IMR-90 (cell line): ENCODE results near the gene ISLR2. TPM values are rescaled to one million over a fixed set of nuclear protein-coding genes. Genes with fewer than 3 reads are reported as not detected.

Experiments
- ATAC-seq: fragments of 200-7000 bp; cut with Tn5 transposase; 2 replicates; pipeline ENCODE4 v1.9.1; 2020; ENCODE audit warnings: low read depth, mild to moderate bottlenecking, moderate library complexity
- BruUV-seq: library from RNA; stranded (reverse); fragments of 400-500 nt; replicated peaks from 2 replicates; lab custom pipeline; 2021; lab: Mats Ljungman, UMichigan
- CTCF ChIA-PET: fragments of 300-600 bp; formaldehyde crosslinking; extraction: SDS; loops from one replicate; lab custom pipeline; 2021; ENCODE audit warnings: antibody characterized with exemption; lab: Yijun Ruan, JAX
- POLR2A ChIA-PET: fragments of 300-600 bp; sonication (Branson Sonifier 250); formaldehyde crosslinking; loops from one replicate; lab custom pipeline; 2022; ENCODE audit warnings: antibody characterized with exemption; ENCODE audit not compliant: unreplicated experiment; lab: Charles Lee
- DNase-seq: peaks from one replicate; pipeline ENCODE4 v3.0.0; 2013
- H2AFZ ChIP-seq: replicated peaks from 2 replicates; pipeline ENCODE3; 2013; ENCODE audit warnings: low read length, mild to moderate bottlenecking; ENCODE audit not compliant: poor library complexity
- H2AK5ac ChIP-seq: 2 replicates; pipeline ENCODE4 v1.6.1; 2013; ENCODE audit warnings: low read depth, low read length, inconsistent platforms
- H2AK9ac ChIP-seq: replicated peaks from 2 replicates; pipeline ENCODE3; 2013; ENCODE audit warnings: mild to moderate bottlenecking, low read depth, low read length, moderate library complexity; ENCODE audit not compliant: poor library complexity
- H2BK120ac ChIP-seq: 2 replicates; pipeline ENCODE4 v1.6.1; 2013; ENCODE audit warnings: low read depth, low read length, inconsistent platforms
- H2BK15ac ChIP-seq: 3 replicates; pipeline ENCODE4 v1.6.1; 2013; ENCODE audit warnings: low read depth, low read length, inconsistent platforms
- H2BK20ac ChIP-seq: 2 replicates; pipeline ENCODE4 v1.6.1; 2013; ENCODE audit warnings: low read depth, mild to moderate bottlenecking, inconsistent platforms, low read length, moderate library complexity
- H2BK5ac ChIP-seq: 2 replicates; pipeline ENCODE4 v1.6.1; 2013; ENCODE audit warnings: mild to moderate bottlenecking, low read depth, low read length, inconsistent platforms; ENCODE audit not compliant: poor library complexity, severe bottlenecking
- H3K14ac ChIP-seq: replicated peaks from 2 replicates; pipeline ENCODE4 v1.6.1; 2013; ENCODE audit warnings: low read depth, low read length, inconsistent platforms
- H3K18ac ChIP-seq: 2 replicates; pipeline ENCODE4 v1.6.1; 2013; ENCODE audit warnings: low read depth, low read length, control low read depth
- H3K23ac ChIP-seq: 2 replicates; pipeline ENCODE4 v1.6.1; 2013; ENCODE audit warnings: low read depth, low read length, inconsistent platforms
- H3K27ac ChIP-seq: 2 replicates; pipeline ENCODE4 v1.5.1; 2013; ENCODE audit warnings: mild to moderate bottlenecking, control low read depth, low read length; ENCODE audit not compliant: insufficient read depth
- H3K27me3 ChIP-seq: 2 replicates; pipeline ENCODE4 v1.6.1; 2013; ENCODE audit warnings: low read length; ENCODE audit not compliant: control insufficient read depth, insufficient read depth
- H3K36me3 ChIP-seq: 2 replicates; pipeline ENCODE4 v1.6.1; 2013; ENCODE audit warnings: low read length, mixed read lengths; ENCODE audit not compliant: control insufficient read depth, insufficient read depth
- H3K4ac ChIP-seq: 2 replicates; pipeline ENCODE4 v1.6.1; 2013; ENCODE audit warnings: low read depth, low read length, inconsistent platforms
- H3K4me1 ChIP-seq: 2 replicates; pipeline ENCODE4 v1.6.1; 2013; ENCODE audit warnings: low read length, mixed read lengths; ENCODE audit not compliant: control insufficient read depth, insufficient read depth
- H3K4me2 ChIP-seq: 2 replicates; pipeline ENCODE4 v1.6.1; 2013; ENCODE audit warnings: low read depth, mild to moderate bottlenecking, control low read depth, low read length, moderate library complexity
- H3K4me3 ChIP-seq: 2 replicates; pipeline ENCODE4 v1.5.1; 2013; ENCODE audit warnings: low read depth, mild to moderate bottlenecking, control low read depth, low read length, moderate library complexity; ENCODE audit not compliant: insufficient read depth
- H3K56ac ChIP-seq: 2 replicates; pipeline ENCODE4 v1.6.1; 2013; ENCODE audit warnings: low read length, inconsistent platforms; ENCODE audit not compliant: insufficient read depth; ENCODE audit errors: extremely low read depth
- H3K79me1 ChIP-seq, 2 experiments: 2 replicates each; pipeline ENCODE4 v1.6.1; 2013; ENCODE audit warnings: low read length in 2 of 2, inconsistent platforms in 1 of 2, low read depth in 1 of 2
- H3K9ac ChIP-seq: 2 replicates; pipeline ENCODE4 v1.6.1; 2013; ENCODE audit warnings: low read depth, low read length, control low read depth
- H3K9me1 ChIP-seq: 2 replicates; pipeline ENCODE4 v1.6.1; 2013; ENCODE audit warnings: low read length, inconsistent platforms; ENCODE audit not compliant: insufficient read depth
- H3K9me3 ChIP-seq: 2 replicates; pipeline ENCODE4 v1.6.1; 2013; ENCODE audit warnings: low read length; ENCODE audit not compliant: control insufficient read depth, insufficient read depth
- H4K20me1 ChIP-seq: 2 replicates; pipeline ENCODE4 v1.6.1; 2013; ENCODE audit warnings: low read length, inconsistent platforms; ENCODE audit not compliant: insufficient read depth
- H4K5ac ChIP-seq: 2 replicates; pipeline ENCODE4 v1.6.1; 2013; ENCODE audit warnings: mild to moderate bottlenecking, low read depth, low read length, control low read depth
- H4K8ac ChIP-seq, 2 experiments: 2 replicates each; pipeline ENCODE4 v1.6.1; 2013; ENCODE audit warnings: low read depth in 2 of 2, low read length in 2 of 2, control low read depth in 1 of 2, inconsistent platforms in 1 of 2
- H4K91ac ChIP-seq: 2 replicates; pipeline ENCODE4 v1.6.1; 2013; ENCODE audit warnings: low read depth, low read length, inconsistent platforms; ENCODE audit not compliant: insufficient read depth
- BHLHE40 ChIP-seq: fragments of 150-350 bp; IDR thresholded peaks from 2 replicates; pipeline ENCODE4 v1.6.1; 2016; ENCODE audit warnings: mild to moderate bottlenecking, low read depth, low read length
- CEBPB ChIP-seq: IDR thresholded peaks from 2 replicates; pipeline ENCODE4 v1.6.1; 2012; ENCODE audit warnings: low read depth, low read length, improper control_type of control experiment
- FOS ChIP-seq: fragments of 150-350 bp; IDR thresholded peaks from 2 replicates; pipeline ENCODE4 v1.6.1; 2016; ENCODE audit warnings: low read depth, low read length
- MAZ ChIP-seq: IDR thresholded peaks from 2 replicates; pipeline ENCODE4 v1.6.1; 2012; ENCODE audit warnings: low read depth, mild to moderate bottlenecking, low read length, improper control_type of control experiment, moderate library complexity, borderline replicate concordance
- MXI1 ChIP-seq: IDR thresholded peaks from 2 replicates; pipeline ENCODE4 v1.6.1; 2012; ENCODE audit warnings: low read depth, mild to moderate bottlenecking, low read length, moderate library complexity, borderline replicate concordance
- NFE2L2 ChIP-seq: fragments of 150-350 bp; IDR thresholded peaks from 2 replicates; pipeline ENCODE4 v1.6.1; 2016; ENCODE audit warnings: low read depth, mild to moderate bottlenecking, low read length
- POLR2A ChIP-seq: IDR thresholded peaks from 2 replicates; pipeline ENCODE4 v1.6.1; 2012; ENCODE audit warnings: mild to moderate bottlenecking, low read depth, low read length
- RAD21 ChIP-seq: IDR thresholded peaks from 2 replicates; pipeline ENCODE4 v1.6.1; 2012; ENCODE audit warnings: low read length, improper control_type of control experiment
- RCOR1 ChIP-seq: IDR thresholded peaks from 2 replicates; pipeline ENCODE4 v1.6.1; 2012; ENCODE audit warnings: mild to moderate bottlenecking, low read length, improper control_type of control experiment; ENCODE audit not compliant: insufficient replicate concordance
- SMC3 ChIP-seq: fragments of 150-350 bp; IDR thresholded peaks from 2 replicates; pipeline ENCODE4 v1.6.1; 2016; ENCODE audit warnings: low read depth, mild to moderate bottlenecking, antibody characterized with exemption, low read length, moderate library complexity
- WGBS, 2 experiments: methylation state at CpG; one replicate each; pipeline versions ENCODE4 v1.1.5 to v1.1.7; 2013; ENCODE audit warnings: missing lambda C conversion rate in 2 of 2; ENCODE audit not compliant: insufficient read length in 1 of 2; ENCODE audit errors: extremely low coverage in 2 of 2; 5-methylcytosine and 5-hydroxymethylcytosine counted together
- dilution Hi-C: fragments of 300-500 bp; cut with HindIII; formaldehyde crosslinking; loops from one replicate; pipeline ENCODE4 v1.14.3; 2018; ENCODE audit warnings: low sequenced_read_pairs; ENCODE audit not compliant: unreplicated experiment
- in situ Hi-C: fragments of 300-500 bp; cut with MboI; formaldehyde crosslinking; loops from 3 replicates; pipeline ENCODE4 v1.14.3; 2019; ENCODE audit warnings: low sequenced_read_pairs, inconsistent platforms, mixed read lengths
- intact Hi-C: fragments of 100-400 bp; cut with micrococcal nuclease; formaldehyde crosslinking; loops from 2 replicates; pipeline ENCODE4 v1.10.0; 2022
- polyA plus RNA-seq, 3 experiments: library from polyadenylated mRNA; depleted of rRNA; stranded (reverse); fragments of >200 nt; gene quantifications; 2 replicates each; pipeline ENCODE4 v1.2.3, GENCODE V29; 2012; ENCODE audit warnings: low replicate concordance in 1 of 3
- total RNA-seq: library from RNA; depleted of rRNA; stranded (reverse); fragments of >200 nt; gene quantifications from 2 replicates; pipeline ENCODE4 v1.2.3, GENCODE V29; 2012
- TF ChIP-seq, protein P1 (sequence below): fragments of 150-350 bp; IDR thresholded peaks from 2 replicates; pipeline ENCODE4 v1.6.1; 2016; ENCODE audit warnings: low read depth, mild to moderate bottlenecking, low read length, moderate library complexity, borderline replicate concordance
- TF ChIP-seq, protein P2 (sequence below): conservative IDR thresholded peaks from 2 replicates; pipeline ENCODE4 v1.5.1; 2012; ENCODE audit warnings: mild to moderate bottlenecking, low read depth, low read length, improper control_type of control experiment
- TF ChIP-seq, protein P3 (sequence below): fragments of 150-350 bp; IDR thresholded peaks from 2 replicates; pipeline ENCODE4 v1.6.1; 2017; ENCODE audit warnings: mild to moderate bottlenecking, antibody characterized with exemption, low read length, low read depth

Gene ISLR2
- total and polyA plus RNA-seq, 2 of the 4 experiments (the other 2 are of a cell fraction), result not detected

DNA sequence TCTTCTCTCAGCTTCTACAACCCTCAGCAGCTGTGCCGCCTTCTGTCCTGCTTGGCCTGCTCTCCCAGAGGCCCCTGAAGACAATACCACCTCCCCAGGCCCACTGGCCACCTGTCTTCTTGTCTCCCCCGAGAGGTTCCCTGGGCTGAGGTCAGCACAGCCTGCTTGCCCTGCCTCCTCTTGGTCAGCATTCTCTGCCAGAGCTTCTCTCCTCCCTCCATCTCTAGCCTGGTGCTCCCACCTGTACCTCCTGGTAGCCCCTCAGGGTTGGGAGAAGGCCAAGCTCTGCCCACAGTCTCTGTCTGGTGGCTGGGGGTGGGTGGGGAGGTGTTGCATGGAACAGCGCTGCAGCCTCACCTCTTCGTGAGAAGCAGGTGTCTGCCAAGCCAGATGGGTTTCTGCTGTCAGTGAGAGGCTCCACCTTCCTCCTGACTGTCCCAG is 37.5 kb downstream of the ISLR2 start:
- no peak overlapping the region for H2AFZ ChIP-seq
- BruUV-seq, result no TSS peak
- H2BK5ac ChIP-seq, result no peak overlapping the region
- H3K36me3 ChIP-seq, result no peaks in the 10 kb centered on the region
- no CpG with 5 or more reads among the region's 4 CpGs for WGBS, 2 experiments
- H3K18ac ChIP-seq, result no peak overlapping the region
- H3K79me1 ChIP-seq, result no peaks in the 10 kb centered on the region
- in situ Hi-C loops (no loop called here), dilution Hi-C loops (no loop called here), intact Hi-C loops (no loop called here)
- H2AK5ac ChIP-seq, result no peak overlapping the region
- no peak overlapping the region for H3K4me2 ChIP-seq
- no peak overlapping the region for H4K91ac ChIP-seq
- H2BK15ac ChIP-seq, result no peak overlapping the region
- H3K9ac ChIP-seq, result no peak overlapping the region
- H3K4me1 ChIP-seq, result peaks cover 3% of the 10 kb centered on the region; the same call in 1 of the 2 replicates
- H2BK120ac ChIP-seq, result no peak overlapping the region
- no peaks in the 10 kb centered on the region for H3K9me1 ChIP-seq
- ATAC-seq (no peak), DNase-seq (no peak)
- H3K56ac ChIP-seq, result no peak overlapping the region
- H2BK20ac ChIP-seq, result no peak overlapping the region
- H3K14ac ChIP-seq, result no peak overlapping the region
- H3K27ac ChIP-seq, result no peak overlapping the region
- H3K9me3 ChIP-seq, result no peaks in the 10 kb centered on the region
- H3K4ac ChIP-seq, result no peak overlapping the region
- no peak overlapping the region for H3K4me3 ChIP-seq
- peaks cover 43% of the 10 kb centered on the region for H3K27me3 ChIP-seq
- no peak overlapping the region for H2AK9ac ChIP-seq
- no peak overlapping the region for H4K8ac ChIP-seq
- POLR2A ChIA-PET, result no interaction called here
- no peak overlapping the region for H3K23ac ChIP-seq
- no peak overlapping the region for H4K5ac ChIP-seq
- TF ChIP-seq SMC3 (no peak), RAD21 (no peak), MXI1 (no peak), NFE2L2 (no peak), CEBPB (no peak), POLR2A (no peak), FOS (no peak), RCOR1 (no peak), BHLHE40 (no peak), MAZ (no peak)
- TF ChIP-seq, protein P1, sequence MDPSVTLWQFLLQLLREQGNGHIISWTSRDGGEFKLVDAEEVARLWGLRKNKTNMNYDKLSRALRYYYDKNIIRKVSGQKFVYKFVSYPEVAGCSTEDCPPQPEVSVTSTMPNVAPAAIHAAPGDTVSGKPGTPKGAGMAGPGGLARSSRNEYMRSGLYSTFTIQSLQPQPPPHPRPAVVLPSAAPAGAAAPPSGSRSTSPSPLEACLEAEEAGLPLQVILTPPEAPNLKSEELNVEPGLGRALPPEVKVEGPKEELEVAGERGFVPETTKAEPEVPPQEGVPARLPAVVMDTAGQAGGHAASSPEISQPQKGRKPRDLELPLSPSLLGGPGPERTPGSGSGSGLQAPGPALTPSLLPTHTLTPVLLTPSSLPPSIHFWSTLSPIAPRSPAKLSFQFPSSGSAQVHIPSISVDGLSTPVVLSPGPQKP, result no peak
- TF ChIP-seq, protein P2, sequence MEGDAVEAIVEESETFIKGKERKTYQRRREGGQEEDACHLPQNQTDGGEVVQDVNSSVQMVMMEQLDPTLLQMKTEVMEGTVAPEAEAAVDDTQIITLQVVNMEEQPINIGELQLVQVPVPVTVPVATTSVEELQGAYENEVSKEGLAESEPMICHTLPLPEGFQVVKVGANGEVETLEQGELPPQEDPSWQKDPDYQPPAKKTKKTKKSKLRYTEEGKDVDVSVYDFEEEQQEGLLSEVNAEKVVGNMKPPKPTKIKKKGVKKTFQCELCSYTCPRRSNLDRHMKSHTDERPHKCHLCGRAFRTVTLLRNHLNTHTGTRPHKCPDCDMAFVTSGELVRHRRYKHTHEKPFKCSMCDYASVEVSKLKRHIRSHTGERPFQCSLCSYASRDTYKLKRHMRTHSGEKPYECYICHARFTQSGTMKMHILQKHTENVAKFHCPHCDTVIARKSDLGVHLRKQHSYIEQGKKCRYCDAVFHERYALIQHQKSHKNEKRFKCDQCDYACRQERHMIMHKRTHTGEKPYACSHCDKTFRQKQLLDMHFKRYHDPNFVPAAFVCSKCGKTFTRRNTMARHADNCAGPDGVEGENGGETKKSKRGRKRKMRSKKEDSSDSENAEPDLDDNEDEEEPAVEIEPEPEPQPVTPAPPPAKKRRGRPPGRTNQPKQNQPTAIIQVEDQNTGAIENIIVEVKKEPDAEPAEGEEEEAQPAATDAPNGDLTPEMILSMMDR, result no peak
- TF ChIP-seq, protein P3, sequence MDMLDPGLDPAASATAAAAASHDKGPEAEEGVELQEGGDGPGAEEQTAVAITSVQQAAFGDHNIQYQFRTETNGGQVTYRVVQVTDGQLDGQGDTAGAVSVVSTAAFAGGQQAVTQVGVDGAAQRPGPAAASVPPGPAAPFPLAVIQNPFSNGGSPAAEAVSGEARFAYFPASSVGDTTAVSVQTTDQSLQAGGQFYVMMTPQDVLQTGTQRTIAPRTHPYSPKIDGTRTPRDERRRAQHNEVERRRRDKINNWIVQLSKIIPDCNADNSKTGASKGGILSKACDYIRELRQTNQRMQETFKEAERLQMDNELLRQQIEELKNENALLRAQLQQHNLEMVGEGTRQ, result no peak
- CTCF ChIA-PET, result no interaction called here
- no peaks in the 10 kb centered on the region; the same call in 1 of the 2 replicates for H4K20me1 ChIP-seq
